SKM-1 treated with dmso at 0.1 percent for 144 hours (cell line): ENCODE data around the gene DNAH3.
"Not testable (repeated sequence)": the region's sequence is repeated elsewhere in the genome, so short reads cannot be mapped to it uniquely, and the experiment has no call there.

Experiments
- DNase-seq: peaks from one replicate; lab custom pipeline; 2025; ENCODE audit not compliant: unreplicated experiment; lab: John Stamatoyannopoulos, UW

Gene DNAH3

DNA sequence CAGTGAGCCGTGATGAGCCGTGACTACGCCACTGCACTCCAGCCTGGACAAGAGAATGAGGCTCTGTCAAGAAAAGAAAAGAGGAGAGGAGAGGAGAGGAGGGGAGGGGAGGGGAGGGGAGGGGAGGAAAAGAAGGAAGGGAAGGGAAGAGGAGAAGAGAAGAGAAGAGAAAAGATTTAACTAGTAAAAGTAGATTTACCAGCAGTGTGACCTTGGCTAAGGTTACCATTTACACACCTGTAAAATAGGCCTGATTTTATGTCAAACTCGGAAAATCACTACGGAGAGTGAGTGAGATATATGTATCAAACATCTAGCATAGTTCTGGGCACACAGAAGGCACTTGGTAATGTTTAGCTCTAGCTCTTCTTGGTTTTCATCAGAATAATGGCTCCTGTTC lies 140.8 kb downstream of the DNAH3 start:
- no peak for DNase-seq

- no peak for DNase-seq
These were observed 145.6 kb downstream of the DNAH3 start for GRCh38 chr16:21005008-21005407.

DNA sequence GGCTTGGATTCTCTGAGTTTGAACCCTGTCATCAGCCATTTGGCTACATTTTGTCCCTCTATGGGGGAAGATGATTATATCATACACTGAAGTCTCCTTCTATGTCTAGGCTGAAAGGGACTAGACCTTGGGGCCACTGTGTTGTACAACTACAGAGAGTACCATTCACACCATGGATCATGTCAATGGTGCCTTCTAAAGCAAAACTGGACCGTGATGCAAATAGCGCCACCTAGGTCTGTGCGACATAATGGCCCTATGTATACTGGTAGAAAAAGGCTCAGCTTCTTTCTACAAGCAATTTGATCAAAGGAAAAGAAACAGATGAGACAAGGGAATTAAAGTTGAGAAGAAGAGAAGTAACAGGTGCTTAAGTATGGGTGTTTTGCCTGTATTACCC lies 149.4 kb downstream of the DNAH3 start:
- DNase-seq = peak; percentile 10

DNA sequence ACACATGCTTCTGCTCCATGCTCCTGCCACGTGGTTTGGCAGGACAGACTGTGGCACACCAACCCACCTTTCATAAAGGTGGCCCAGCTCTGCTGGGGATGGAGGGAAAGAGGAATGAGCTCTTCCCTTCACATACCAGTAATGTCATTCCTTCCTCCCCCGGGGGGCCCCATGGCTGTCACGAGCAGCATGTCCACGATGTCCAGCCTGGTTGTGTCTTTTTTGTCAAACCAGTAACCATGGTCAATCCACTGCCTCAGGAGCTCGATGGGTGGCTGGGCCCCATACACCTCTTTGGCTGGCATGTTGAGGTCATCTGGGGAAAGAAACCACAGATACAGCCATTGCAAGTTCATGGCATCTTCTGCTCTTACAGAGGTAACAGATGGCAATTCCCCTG lies 153.5 kb downstream of the DNAH3 start:
- no peak for DNase-seq

DNA sequence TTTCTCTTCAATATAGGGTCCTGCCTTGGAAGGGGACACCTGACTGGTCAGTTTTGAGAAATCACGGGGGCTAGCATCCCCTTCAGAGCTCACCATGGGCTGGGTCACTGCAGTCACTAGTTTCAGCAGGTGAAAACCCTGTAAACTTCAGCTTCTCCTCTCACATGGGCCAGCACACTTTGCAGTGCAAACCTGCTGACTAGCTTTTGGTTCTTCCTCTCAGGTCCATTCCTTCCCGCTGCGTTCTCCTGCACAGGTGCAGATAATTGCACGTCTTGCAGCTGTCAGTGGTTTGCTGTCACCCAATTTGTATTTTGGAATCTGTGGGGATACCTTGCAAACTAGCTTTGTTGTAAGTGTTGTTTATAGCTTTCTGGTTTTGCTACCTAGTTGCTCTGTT lies 154.9 kb downstream of the DNAH3 start:
- no peak for DNase-seq

- not testable (repeated sequence) for DNase-seq
These were observed 161.1 kb downstream of the DNAH3 start for GRCh38 chr16:20989496-20990070.

- no peak for DNase-seq
These were observed 163.6 kb downstream of the DNAH3 start for GRCh38 chr16:20987049-20987448.

GRCh38 chr16:20984019-20984418 lies 166.6 kb downstream of the DNAH3 start:
- no peak for DNase-seq

DNA sequence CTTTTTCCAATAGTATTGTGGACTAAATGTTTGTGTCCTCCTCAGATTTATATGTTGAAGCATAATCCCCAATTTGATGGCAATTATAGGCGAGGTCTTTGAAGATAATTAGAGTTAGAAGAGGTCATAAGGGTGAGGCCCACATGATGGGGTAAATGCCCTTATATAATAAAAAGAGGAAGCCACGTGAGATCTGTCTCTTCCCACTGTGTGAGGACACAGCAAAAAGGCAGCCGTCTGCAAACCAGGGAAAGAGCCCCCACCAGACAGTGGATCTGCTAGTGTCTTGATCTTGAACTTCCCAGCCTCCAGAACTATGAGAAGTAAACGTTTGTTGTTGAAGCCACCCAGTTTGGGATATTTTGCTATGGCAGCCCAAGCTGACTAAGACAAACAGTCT lies 174.1 kb downstream of the DNAH3 start:
- DNase-seq = peak; percentile 16

DNA sequence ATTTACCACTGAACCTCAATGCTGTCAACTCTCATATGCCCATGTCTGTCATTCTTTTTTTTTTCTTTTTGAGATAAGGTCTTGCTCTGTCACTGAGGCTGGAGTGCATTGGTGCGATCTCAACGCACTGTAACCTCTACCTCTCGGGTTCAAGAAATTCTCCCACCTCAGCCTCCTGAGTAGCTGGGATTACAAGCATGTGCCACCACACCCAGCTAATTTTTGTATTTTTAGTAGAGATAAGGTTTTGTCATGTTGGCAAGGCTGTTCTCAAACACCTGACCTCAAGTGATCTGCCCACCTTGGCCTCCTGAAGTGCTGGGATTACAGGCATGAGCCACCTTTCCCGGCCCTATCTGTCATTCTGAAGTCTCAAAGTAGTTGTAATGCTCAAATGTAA lies 177.4 kb downstream of the DNAH3 start:
- not testable (repeated sequence) for DNase-seq

GRCh38 chr16:20971401-20971800 lies 179.2 kb downstream of the DNAH3 start:
- no peak for DNase-seq

GRCh38 chr16:20969386-20969785 lies 181.3 kb downstream of the DNAH3 start:
- DNase-seq = no peak

- no peak for DNase-seq
These were observed 181.9 kb downstream of the DNAH3 start for GRCh38 chr16:20968765-20969164.

- no peak for DNase-seq
These were observed 189.7 kb downstream of the DNAH3 start for GRCh38 chr16:20960899-20961298.

DNA sequence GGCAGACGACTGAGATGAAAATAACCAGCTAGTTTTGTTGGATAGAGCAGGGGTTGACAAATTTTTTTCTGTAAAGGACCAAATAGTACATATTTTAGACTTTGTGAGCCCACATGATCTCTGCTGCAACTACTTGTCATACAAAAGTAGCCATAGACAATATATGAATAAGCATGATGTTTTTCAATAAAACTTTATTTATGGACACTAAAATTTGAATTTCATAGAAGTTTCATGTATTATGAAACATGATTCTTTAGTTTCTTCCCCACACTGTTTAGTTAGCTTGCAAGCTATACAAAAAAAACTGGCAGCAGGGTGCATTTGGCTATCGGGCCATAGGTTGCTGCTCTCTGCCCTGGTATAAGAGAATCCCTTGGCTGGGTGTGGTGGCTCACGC lies 193.5 kb downstream of the DNAH3 start:
- no peak for DNase-seq

- DNase-seq = no peak
These were observed 194.3 kb downstream of the DNAH3 start for GRCh38 chr16:20956319-20956718.

- DNase-seq = no peak
These were observed 196.1 kb downstream of the DNAH3 start for GRCh38 chr16:20954574-20954973.

DNA sequence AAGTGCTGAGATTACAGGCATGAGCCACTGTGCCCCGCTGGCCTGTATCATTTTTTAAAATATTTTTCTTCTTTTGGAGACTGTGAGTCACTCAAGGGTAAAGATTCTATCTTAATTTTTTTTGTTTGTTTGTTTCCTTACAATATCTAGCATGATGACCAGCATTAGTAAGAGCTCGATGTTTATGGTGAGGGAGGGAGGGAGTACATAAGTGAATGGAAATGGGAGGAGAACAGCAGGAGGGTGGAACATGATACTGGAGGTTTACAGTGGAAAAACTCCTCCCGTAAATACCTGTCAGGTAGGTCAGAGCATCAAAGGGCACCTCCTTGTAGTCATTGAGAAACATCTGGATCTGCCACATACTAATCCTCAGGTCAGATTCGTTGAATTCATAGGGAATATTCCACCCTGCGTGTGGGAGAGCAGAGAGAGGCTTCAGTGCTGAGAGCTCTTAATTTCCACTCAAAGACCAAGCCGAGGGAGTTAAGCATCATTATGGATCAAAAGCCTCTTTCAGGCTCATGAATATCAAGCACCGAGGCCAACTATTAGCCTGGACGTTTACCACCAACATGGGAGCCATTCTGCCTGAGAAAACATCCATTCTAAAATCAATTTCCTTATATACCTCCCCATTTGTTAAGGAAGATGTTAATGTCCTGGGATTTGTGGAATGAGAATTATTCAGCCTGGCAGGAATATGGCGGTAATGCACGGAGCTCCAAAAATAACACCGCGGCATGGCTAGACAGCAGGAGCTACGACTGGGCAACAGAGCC lies 198.3 kb downstream of the DNAH3 start:
- DNase-seq = no peak

DNA sequence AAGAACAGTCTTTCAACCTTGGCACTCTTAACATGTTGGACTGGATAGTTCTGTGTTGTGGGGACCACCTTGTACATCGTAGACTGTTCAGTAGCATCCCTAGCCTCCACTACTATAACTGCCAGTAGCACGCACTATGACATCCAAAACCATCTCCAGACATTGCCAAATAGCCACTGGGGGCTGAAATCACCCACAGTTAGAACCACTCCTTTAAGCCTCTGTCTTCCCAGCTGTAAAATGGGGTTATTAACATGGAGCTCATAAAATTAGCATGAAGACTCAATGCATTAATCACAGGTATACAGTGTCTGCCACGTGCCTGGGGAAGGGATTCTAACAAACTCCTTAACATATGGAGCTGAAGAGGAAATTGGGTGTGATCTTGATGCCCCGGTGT lies 200.4 kb downstream of the DNAH3 start:
- DNase-seq = no peak

DNA sequence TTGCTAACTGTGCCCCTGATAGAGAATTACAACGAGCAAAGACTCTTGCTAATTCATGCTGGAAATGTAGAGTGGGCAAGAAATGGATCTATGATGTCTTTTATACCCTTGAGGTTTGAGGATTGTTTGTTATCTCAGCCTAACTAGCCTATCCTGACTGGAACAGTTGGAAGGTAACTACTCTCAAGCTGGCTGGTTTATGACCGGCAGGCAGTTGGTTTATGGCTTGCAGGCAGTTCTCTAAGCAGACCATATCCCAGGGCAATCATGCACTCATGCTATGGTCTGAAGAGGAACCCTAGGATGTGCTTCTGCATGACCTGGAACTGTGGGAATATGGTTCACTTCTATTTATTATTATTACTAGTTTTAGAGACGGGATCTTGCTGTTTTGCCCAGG lies 201.0 kb downstream of the DNAH3 start:
- DNase-seq = no peak

GRCh38 chr16:20948444-20948843 lies 202.2 kb downstream of the DNAH3 start:
- no peak for DNase-seq

GRCh38 chr16:20946015-20946629 lies 204.5 kb downstream of the DNAH3 start:
- DNase-seq = no peak

- DNase-seq = not testable (repeated sequence)
These were observed 205.1 kb downstream of the DNAH3 start for GRCh38 chr16:20945575-20945875.
